H9 (cell line): ENCODE measurements around the gene SHB. TPM values are rescaled to one million over a fixed set of nuclear protein-coding genes. Genes with fewer than 3 reads are reported as not detected.

ENCODE experiments used
- DNase-seq: peaks from one replicate; pipeline ENCODE4 v3.0.0-alpha.2; 2017
- H2AFZ ChIP-seq: one replicate; pipeline ENCODE4 v1.6.1; 2013; ENCODE audit warnings: mild to moderate bottlenecking, low read length, control low read depth, moderate library complexity
- H2AK5ac ChIP-seq: 2 replicates; pipeline ENCODE4 v1.6.1; 2013; ENCODE audit warnings: low read length, control low read depth, mixed read lengths; ENCODE audit not compliant: insufficient read length
- H2BK120ac ChIP-seq: one replicate; pipeline ENCODE4 v1.6.1; 2013; ENCODE audit warnings: low read depth, mild to moderate bottlenecking, low read length, control low read depth, inconsistent platforms; ENCODE audit not compliant: poor library complexity, severe bottlenecking
- H2BK12ac ChIP-seq: 2 replicates; pipeline ENCODE4 v1.6.1; 2013; ENCODE audit warnings: low read length, control low read depth, mixed read lengths, low read depth; ENCODE audit not compliant: insufficient read length
- H2BK15ac ChIP-seq: 2 replicates; pipeline ENCODE4 v1.6.1; 2013; ENCODE audit warnings: low read depth, low read length, control low read depth
- H2BK20ac ChIP-seq: one replicate; pipeline ENCODE4 v1.6.1; 2013; ENCODE audit warnings: low read depth, mild to moderate bottlenecking, low read length, control low read depth, inconsistent platforms; ENCODE audit not compliant: poor library complexity, severe bottlenecking
- H2BK5ac ChIP-seq: 2 replicates; pipeline ENCODE4 v1.6.1; 2013; ENCODE audit warnings: low read length, control low read depth, mixed read lengths; ENCODE audit not compliant: insufficient read length
- H3K14ac ChIP-seq: 2 replicates; pipeline ENCODE4 v1.6.1; 2013; ENCODE audit warnings: low read length, control low read depth; ENCODE audit not compliant: insufficient read depth
- H3K18ac ChIP-seq: 2 replicates; pipeline ENCODE4 v1.6.1; 2013; ENCODE audit warnings: low read depth, mild to moderate bottlenecking, mixed read lengths, low read length, control low read depth; ENCODE audit not compliant: insufficient read length
- H3K23ac ChIP-seq: 2 replicates; pipeline ENCODE4 v1.6.1; 2013; ENCODE audit warnings: low read length, control low read depth, mixed read lengths, low read depth; ENCODE audit not compliant: insufficient read length
- H3K23me2 ChIP-seq: 2 replicates; pipeline ENCODE4 v1.6.1; 2013; ENCODE audit warnings: low read depth, mild to moderate bottlenecking, mixed read lengths, low read length, control low read depth; ENCODE audit not compliant: insufficient read length, poor library complexity, severe bottlenecking
- H3K27ac ChIP-seq: 2 replicates; pipeline ENCODE4 v1.5.1; 2013; ENCODE audit warnings: low read length, control low read depth, mixed read lengths, low read depth; ENCODE audit not compliant: insufficient read length
- H3K27me3 ChIP-seq: 2 replicates; pipeline ENCODE4 v1.6.1; 2013; ENCODE audit warnings: low read length, control low read depth, inconsistent platforms; ENCODE audit not compliant: insufficient read depth
- H3K4ac ChIP-seq: 2 replicates; pipeline ENCODE4 v1.6.1; 2013; ENCODE audit warnings: low read depth, mild to moderate bottlenecking, control low read depth, inconsistent platforms, low read length, moderate library complexity
- H3K4me1 ChIP-seq: 2 replicates; pipeline ENCODE4 v1.6.1; 2013; ENCODE audit warnings: low read length, control low read depth, inconsistent platforms; ENCODE audit not compliant: insufficient read depth
- H3K4me2 ChIP-seq: 2 replicates; pipeline ENCODE4 v1.6.1; 2013; ENCODE audit warnings: low read length, control low read depth, mixed read lengths; ENCODE audit not compliant: insufficient read length, insufficient read depth
- H3K56ac ChIP-seq: 2 replicates; pipeline ENCODE4 v1.6.1; 2013; ENCODE audit warnings: low read depth, mild to moderate bottlenecking, mixed read lengths, low read length, control low read depth; ENCODE audit not compliant: insufficient read length
- H3K79me1 ChIP-seq: 2 replicates; pipeline ENCODE4 v1.6.1; 2013; ENCODE audit warnings: low read depth, mild to moderate bottlenecking, moderate library complexity, low read length, control low read depth, inconsistent platforms; ENCODE audit not compliant: insufficient read depth, poor library complexity, severe bottlenecking
- H3K79me2 ChIP-seq: 2 replicates; pipeline ENCODE4 v1.6.1; 2013; ENCODE audit warnings: low read length, control low read depth, inconsistent platforms; ENCODE audit not compliant: insufficient read depth
- H3K9ac ChIP-seq: 2 replicates; pipeline ENCODE4 v1.6.1; 2013; ENCODE audit warnings: low read length, control low read depth, mixed read lengths; ENCODE audit not compliant: insufficient read length; ENCODE audit errors: extremely low read depth
- H3K9me3 ChIP-seq: one replicate; pipeline ENCODE4 v1.6.1; 2013; ENCODE audit warnings: low read depth, low read length, inconsistent platforms; ENCODE audit not compliant: control insufficient read depth
- H3T11ph ChIP-seq: one replicate; pipeline ENCODE4 v1.6.1; 2013; ENCODE audit warnings: mild to moderate bottlenecking, low read length, control low read depth, inconsistent platforms
- H4K20me1 ChIP-seq: one replicate; pipeline ENCODE4 v1.6.1; 2013; ENCODE audit not compliant: control insufficient read depth, insufficient read length, insufficient read depth
- H4K5ac ChIP-seq: 2 replicates; pipeline ENCODE4 v1.6.1; 2013; ENCODE audit warnings: low read depth, mild to moderate bottlenecking, mixed read lengths, low read length, control low read depth; ENCODE audit not compliant: insufficient read length
- H4K8ac ChIP-seq: replicated peaks from 2 replicates; pipeline ENCODE4 v1.6.1; 2013; ENCODE audit warnings: low read length, control low read depth, mixed read lengths, low read depth; ENCODE audit not compliant: insufficient read length
- H4K91ac ChIP-seq: 2 replicates; pipeline ENCODE4 v1.6.1; 2013; ENCODE audit warnings: low read depth, mild to moderate bottlenecking, moderate library complexity, mixed read lengths, low read length, control low read depth; ENCODE audit not compliant: insufficient read length
- H3K27ac Mint-ChIP-seq, 3 experiments: 2 replicates in 2 of 3; 3 replicates in 1 of 3; pipeline ENCODE4 v1.8.0; 2020 to 2021; ENCODE audit warnings: mixed read lengths in 3 of 3, mild to moderate bottlenecking in 1 of 3, moderate library complexity in 1 of 3
- H3K27me3 Mint-ChIP-seq: 2 replicates; pipeline ENCODE4 v1.8.0; 2021; ENCODE audit warnings: low read depth, mild to moderate bottlenecking, moderate library complexity, mixed read lengths
- H3K36me3 Mint-ChIP-seq, 3 experiments: 2 replicates in 2 of 3; 3 replicates in 1 of 3; pipeline ENCODE4 v1.8.0; 2020 to 2021; ENCODE audit warnings: low read depth in 3 of 3, mixed read lengths in 3 of 3; ENCODE audit not compliant: insufficient read depth in 1 of 3
- H3K4me1 Mint-ChIP-seq, 2 experiments: 2 replicates each; pipeline ENCODE4 v1.8.0; 2020; ENCODE audit warnings: mixed read lengths in 2 of 2
- H3K4me3 Mint-ChIP-seq, 2 experiments: 2 replicates in 1 of 2; 3 replicates in 1 of 2; pipeline ENCODE4 v1.8.0; 2020 to 2021; ENCODE audit warnings: mild to moderate bottlenecking in 2 of 2, mixed read lengths in 2 of 2, moderate library complexity in 1 of 2
- H3K9me3 Mint-ChIP-seq, 2 experiments: 2 replicates in 1 of 2; 3 replicates in 1 of 2; pipeline ENCODE4 v1.8.0; 2020; ENCODE audit warnings: mild to moderate bottlenecking in 2 of 2, mixed read lengths in 2 of 2, moderate library complexity in 1 of 2
- CTCF ChIP-seq: fragments of 200-600 bp; sonication (generic); conservative IDR thresholded peaks from 3 replicates; pipeline ENCODE4 v1.8.0; 2021; ENCODE audit warnings: antibody characterized with exemption, mild to moderate bottlenecking
- WGBS: extraction: QIAGEN DNeasy Blood & Tissue Kit; methylation state at CpG from one replicate; pipeline ENCODE4 v1.1.7; 2013; ENCODE audit warnings: missing lambda C conversion rate, low lambda C conversion rate, mixed read lengths; ENCODE audit not compliant: insufficient read length; ENCODE audit errors: extremely low coverage; 5-methylcytosine and 5-hydroxymethylcytosine counted together
- total RNA-seq: library from RNA; stranded (reverse); gene quantifications from 2 replicates; pipeline ENCODE4 v1.2.1, GENCODE V29; 2021

Gene SHB
- total RNA-seq, 1 experiment from 2014 or later, result 14.6 TPM

- Histone ChIP-seq H2BK120ac (no peak overlapping the region), H3K56ac (no peak overlapping the region), H3T11ph (no peak overlapping the region), H3K4me1 (no peaks in the 10 kb centered on the region), H2BK20ac (no peak overlapping the region), H2AK5ac (no peak overlapping the region), H2AFZ (no peak overlapping the region), H2BK12ac (no peak overlapping the region), H3K9ac (no peak overlapping the region), H3K23ac (no peak overlapping the region), H2BK15ac (no peak overlapping the region), H2BK5ac (no peak overlapping the region), H3K18ac (no peak overlapping the region), H3K23me2 (no peaks in the 10 kb centered on the region), H3K27me3 (no peaks in the 10 kb centered on the region), H4K20me1 (no peaks in the 10 kb centered on the region), H3K4me2 (no peak overlapping the region), H3K27ac (no peak overlapping the region), H3K4ac (no peak overlapping the region), H3K14ac (no peak overlapping the region), H3K9me3 (no peaks in the 10 kb centered on the region), H4K91ac (no peak overlapping the region), H3K79me1 (no peaks in the 10 kb centered on the region), H4K8ac (no peak overlapping the region), H4K5ac (no peak overlapping the region), H3K79me2 (no peaks in the 10 kb centered on the region)
- no peak for TF ChIP-seq CTCF
- no peaks in the 10 kb centered on the region for H3K9me3 Mint-ChIP-seq
- no CpG with 5 or more reads among the region's 8 CpGs for WGBS
- DNase-seq, result no peak
- peaks cover 0 to 13% (median 0%) of the 10 kb centered on the region in 3 experiments; a peak in 2 of 7 replicates for H3K36me3 Mint-ChIP-seq
- H3K4me1 Mint-ChIP-seq, result peaks cover 0 to 12% of the 10 kb centered on the region in 2 experiments; a peak in 1 of 4 replicates
- H3K4me3 Mint-ChIP-seq, result no peak overlapping the region
- no peak overlapping the region for H3K27ac Mint-ChIP-seq
- H3K27me3 Mint-ChIP-seq, result no peaks in the 10 kb centered on the region
These were observed 92.1 kb downstream of the SHB start for GRCh38 chr9:37976714-37977477.
